IMR-90 (cell line): ENCODE measurements around the gene THBS1. TPM values are rescaled to one million over a fixed set of nuclear protein-coding genes. Genes with fewer than 3 reads are reported as not detected.
A peak's percentile ranks its signal among the peaks of the same experiment; 100 is the strongest.

Experiments
- ATAC-seq: fragments of 200-7000 bp; cut with Tn5 transposase; 2 replicates; pipeline ENCODE4 v1.9.1; 2020; ENCODE audit warnings: low read depth, mild to moderate bottlenecking, moderate library complexity
- BruUV-seq: library from RNA; stranded (reverse); fragments of 400-500 nt; replicated peaks from 2 replicates; lab custom pipeline; 2021; lab: Mats Ljungman, UMichigan
- CTCF ChIA-PET: fragments of 300-600 bp; formaldehyde crosslinking; extraction: SDS; loops from one replicate; lab custom pipeline; 2021; ENCODE audit warnings: antibody characterized with exemption; lab: Yijun Ruan, JAX
- POLR2A ChIA-PET: fragments of 300-600 bp; sonication (Branson Sonifier 250); formaldehyde crosslinking; loops from one replicate; lab custom pipeline; 2022; ENCODE audit warnings: antibody characterized with exemption; ENCODE audit not compliant: unreplicated experiment; lab: Charles Lee
- DNase-seq: peaks from one replicate; pipeline ENCODE4 v3.0.0; 2013
- H2AFZ ChIP-seq: replicated peaks from 2 replicates; pipeline ENCODE3; 2013; ENCODE audit warnings: low read length, mild to moderate bottlenecking; ENCODE audit not compliant: poor library complexity
- H2AK5ac ChIP-seq: 2 replicates; pipeline ENCODE4 v1.6.1; 2013; ENCODE audit warnings: low read depth, low read length, inconsistent platforms
- H2AK9ac ChIP-seq: replicated peaks from 2 replicates; pipeline ENCODE3; 2013; ENCODE audit warnings: mild to moderate bottlenecking, low read depth, low read length, moderate library complexity; ENCODE audit not compliant: poor library complexity
- H2BK120ac ChIP-seq: 2 replicates; pipeline ENCODE4 v1.6.1; 2013; ENCODE audit warnings: low read depth, low read length, inconsistent platforms
- H2BK15ac ChIP-seq: 3 replicates; pipeline ENCODE4 v1.6.1; 2013; ENCODE audit warnings: low read depth, low read length, inconsistent platforms
- H2BK20ac ChIP-seq: 2 replicates; pipeline ENCODE4 v1.6.1; 2013; ENCODE audit warnings: low read depth, mild to moderate bottlenecking, inconsistent platforms, low read length, moderate library complexity
- H2BK5ac ChIP-seq: 2 replicates; pipeline ENCODE4 v1.6.1; 2013; ENCODE audit warnings: mild to moderate bottlenecking, low read depth, low read length, inconsistent platforms; ENCODE audit not compliant: poor library complexity, severe bottlenecking
- H3K14ac ChIP-seq: replicated peaks from 2 replicates; pipeline ENCODE4 v1.6.1; 2013; ENCODE audit warnings: low read depth, low read length, inconsistent platforms
- H3K18ac ChIP-seq: 2 replicates; pipeline ENCODE4 v1.6.1; 2013; ENCODE audit warnings: low read depth, low read length, control low read depth
- H3K23ac ChIP-seq: 2 replicates; pipeline ENCODE4 v1.6.1; 2013; ENCODE audit warnings: low read depth, low read length, inconsistent platforms
- H3K27ac ChIP-seq: 2 replicates; pipeline ENCODE4 v1.5.1; 2013; ENCODE audit warnings: mild to moderate bottlenecking, control low read depth, low read length; ENCODE audit not compliant: insufficient read depth
- H3K27me3 ChIP-seq: 2 replicates; pipeline ENCODE4 v1.6.1; 2013; ENCODE audit warnings: low read length; ENCODE audit not compliant: control insufficient read depth, insufficient read depth
- H3K36me3 ChIP-seq: 2 replicates; pipeline ENCODE4 v1.6.1; 2013; ENCODE audit warnings: low read length, mixed read lengths; ENCODE audit not compliant: control insufficient read depth, insufficient read depth
- H3K4ac ChIP-seq: 2 replicates; pipeline ENCODE4 v1.6.1; 2013; ENCODE audit warnings: low read depth, low read length, inconsistent platforms
- H3K4me1 ChIP-seq: 2 replicates; pipeline ENCODE4 v1.6.1; 2013; ENCODE audit warnings: low read length, mixed read lengths; ENCODE audit not compliant: control insufficient read depth, insufficient read depth
- H3K4me2 ChIP-seq: 2 replicates; pipeline ENCODE4 v1.6.1; 2013; ENCODE audit warnings: low read depth, mild to moderate bottlenecking, control low read depth, low read length, moderate library complexity
- H3K4me3 ChIP-seq: 2 replicates; pipeline ENCODE4 v1.5.1; 2013; ENCODE audit warnings: low read depth, mild to moderate bottlenecking, control low read depth, low read length, moderate library complexity; ENCODE audit not compliant: insufficient read depth
- H3K56ac ChIP-seq: 2 replicates; pipeline ENCODE4 v1.6.1; 2013; ENCODE audit warnings: low read length, inconsistent platforms; ENCODE audit not compliant: insufficient read depth; ENCODE audit errors: extremely low read depth
- H3K79me1 ChIP-seq, 2 experiments: 2 replicates each; pipeline ENCODE4 v1.6.1; 2013; ENCODE audit warnings: low read length in 2 of 2, inconsistent platforms in 1 of 2, low read depth in 1 of 2
- H3K9ac ChIP-seq: 2 replicates; pipeline ENCODE4 v1.6.1; 2013; ENCODE audit warnings: low read depth, low read length, control low read depth
- H3K9me1 ChIP-seq: 2 replicates; pipeline ENCODE4 v1.6.1; 2013; ENCODE audit warnings: low read length, inconsistent platforms; ENCODE audit not compliant: insufficient read depth
- H3K9me3 ChIP-seq: 2 replicates; pipeline ENCODE4 v1.6.1; 2013; ENCODE audit warnings: low read length; ENCODE audit not compliant: control insufficient read depth, insufficient read depth
- H4K20me1 ChIP-seq: 2 replicates; pipeline ENCODE4 v1.6.1; 2013; ENCODE audit warnings: low read length, inconsistent platforms; ENCODE audit not compliant: insufficient read depth
- H4K5ac ChIP-seq: 2 replicates; pipeline ENCODE4 v1.6.1; 2013; ENCODE audit warnings: mild to moderate bottlenecking, low read depth, low read length, control low read depth
- H4K8ac ChIP-seq, 2 experiments: 2 replicates each; pipeline ENCODE4 v1.6.1; 2013; ENCODE audit warnings: low read depth in 2 of 2, low read length in 2 of 2, control low read depth in 1 of 2, inconsistent platforms in 1 of 2
- H4K91ac ChIP-seq: 2 replicates; pipeline ENCODE4 v1.6.1; 2013; ENCODE audit warnings: low read depth, low read length, inconsistent platforms; ENCODE audit not compliant: insufficient read depth
- MAFK ChIP-seq: IDR thresholded peaks from 2 replicates; pipeline ENCODE4 v1.6.1; 2012; ENCODE audit warnings: low read depth, low read length, improper control_type of control experiment
- WGBS, 2 experiments: methylation state at CpG; one replicate each; pipeline versions ENCODE4 v1.1.5 to v1.1.7; 2013; ENCODE audit warnings: missing lambda C conversion rate in 2 of 2; ENCODE audit not compliant: insufficient read length in 1 of 2; ENCODE audit errors: extremely low coverage in 2 of 2; 5-methylcytosine and 5-hydroxymethylcytosine counted together
- dilution Hi-C: fragments of 300-500 bp; cut with HindIII; formaldehyde crosslinking; loops from one replicate; pipeline ENCODE4 v1.14.3; 2018; ENCODE audit warnings: low sequenced_read_pairs; ENCODE audit not compliant: unreplicated experiment
- in situ Hi-C: fragments of 300-500 bp; cut with MboI; formaldehyde crosslinking; loops from 3 replicates; pipeline ENCODE4 v1.14.3; 2019; ENCODE audit warnings: low sequenced_read_pairs, inconsistent platforms, mixed read lengths
- intact Hi-C: fragments of 100-400 bp; cut with micrococcal nuclease; formaldehyde crosslinking; loops from 2 replicates; pipeline ENCODE4 v1.10.0; 2022
- polyA plus RNA-seq, 3 experiments: library from polyadenylated mRNA; depleted of rRNA; stranded (reverse); fragments of >200 nt; gene quantifications; 2 replicates each; pipeline ENCODE4 v1.2.3, GENCODE V29; 2012; ENCODE audit warnings: low replicate concordance in 1 of 3
- total RNA-seq: library from RNA; depleted of rRNA; stranded (reverse); fragments of >200 nt; gene quantifications from 2 replicates; pipeline ENCODE4 v1.2.3, GENCODE V29; 2012

The THBS1 gene
- total and polyA plus RNA-seq, 2 of the 4 experiments (the other 2 are of a cell fraction) = 1,562 to 4,071 TPM

DNA sequence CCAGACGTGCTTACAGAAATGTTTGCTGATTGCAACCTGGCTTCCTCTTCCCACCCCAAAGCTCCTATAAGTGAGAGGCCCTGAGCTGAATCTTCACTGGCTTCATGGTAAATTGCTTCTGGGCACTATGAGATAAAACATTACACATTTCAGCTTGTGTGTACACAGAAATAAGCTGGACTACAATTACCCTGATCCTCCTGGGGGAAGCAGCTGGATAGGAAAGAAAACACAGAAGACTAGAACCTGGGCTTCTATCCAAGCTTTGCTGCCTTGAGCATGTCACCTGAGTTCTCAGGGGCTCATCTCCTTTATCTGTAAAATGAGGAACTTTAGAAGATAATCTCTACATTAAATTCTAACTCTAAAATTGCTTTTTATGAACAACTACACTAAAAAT is 40.3 kb downstream of the THBS1 start:
- no peak overlapping the region for H4K91ac ChIP-seq
- no peak overlapping the region for H2BK120ac ChIP-seq
- no peak overlapping the region for H2BK5ac ChIP-seq
- ChIA-PET CTCF (interaction anchor here (0.6 to 0.9 kb wide), 2 partner anchors 136 to 1444 kb away, joined by 3 to 7 read pairs; no protein-coding TSS in a partner anchor), POLR2A (interaction anchor here (0.7 kb wide), 1 partner anchor 1805 kb away, joined by 3 read pairs; no protein-coding TSS in a partner anchor)
- BruUV-seq = no TSS peak
- ATAC-seq (no peak), DNase-seq (no peak)
- H3K23ac ChIP-seq = no peak overlapping the region; the same call in 1 of the 2 replicates
- no peaks in the 10 kb centered on the region; the same call in 1 of the 2 replicates for H3K27me3 ChIP-seq
- no peak overlapping the region for H3K4me3 ChIP-seq
- no peak overlapping the region for H3K56ac ChIP-seq
- H3K27ac ChIP-seq = no peak overlapping the region
- peaks cover 0 to 5% of the 10 kb centered on the region in 2 experiments; a peak in 1 of 4 replicates for H3K79me1 ChIP-seq
- in situ Hi-C loops (no loop called here), dilution Hi-C loops (no loop called here), intact Hi-C loops (no loop called here)
- H3K9me1 ChIP-seq = peaks cover 12% of the 10 kb centered on the region
- no peak overlapping the region for H2AK9ac ChIP-seq
- 0 out of 3 replicates have a peak overlapping the region, but pooled peaks have one; percentile 67 for H2BK15ac ChIP-seq
- no peak overlapping the region for H3K18ac ChIP-seq
- H4K5ac ChIP-seq = no peak overlapping the region
- H2AK5ac ChIP-seq = no peak overlapping the region; the same call in 1 of the 2 replicates
- no peak overlapping the region for H4K8ac ChIP-seq
- no peaks in the 10 kb centered on the region for H4K20me1 ChIP-seq
- no peak overlapping the region for H2AFZ ChIP-seq
- H2BK20ac ChIP-seq = no peak overlapping the region
- no peaks in the 10 kb centered on the region; the same call in 1 of the 2 replicates for H3K9me3 ChIP-seq
- H3K36me3 ChIP-seq = no peaks in the 10 kb centered on the region
- H3K4me2 ChIP-seq = no peak overlapping the region
- H3K4ac ChIP-seq = no peak overlapping the region
- H3K14ac ChIP-seq = no peak overlapping the region
- WGBS, 2 experiments = no CpG with 5 or more reads among the region's 1 CpG
- H3K9ac ChIP-seq = no peak overlapping the region
- no peak for TF ChIP-seq MAFK
- H3K4me1 ChIP-seq = peaks cover 19% of the 10 kb centered on the region
